Activated CD4-positive, alpha-beta T cell treated with anti-CD3 and anti-CD28 coated beads for 48 hours (primary cell): ENCODE data around the gene SYTL5.

Experiments
- DNase-seq: peaks from one replicate; pipeline ENCODE4 v3.0.0-alpha.2; 2020

The SYTL5 gene

DNA sequence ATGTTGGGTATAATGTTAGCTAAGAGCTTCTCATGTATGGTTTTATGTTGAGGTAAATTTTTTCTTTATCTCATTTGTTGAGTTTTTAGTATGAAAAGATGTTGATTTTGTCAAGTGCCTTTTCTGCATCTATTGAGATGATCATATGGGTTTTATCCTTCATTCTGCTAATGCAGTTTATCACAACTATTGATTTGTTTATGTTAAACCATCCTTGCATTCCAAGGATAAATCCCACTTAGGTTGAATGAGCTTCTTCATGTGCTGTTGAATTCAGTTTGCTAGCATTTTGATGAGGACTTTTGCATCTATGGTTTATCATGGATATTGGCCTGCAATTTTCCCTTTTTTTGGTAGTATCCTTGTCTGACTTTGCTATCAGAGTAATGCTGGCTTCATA is 93.3 kb downstream of the SYTL5 start:
- DNase-seq = no peak

DNA sequence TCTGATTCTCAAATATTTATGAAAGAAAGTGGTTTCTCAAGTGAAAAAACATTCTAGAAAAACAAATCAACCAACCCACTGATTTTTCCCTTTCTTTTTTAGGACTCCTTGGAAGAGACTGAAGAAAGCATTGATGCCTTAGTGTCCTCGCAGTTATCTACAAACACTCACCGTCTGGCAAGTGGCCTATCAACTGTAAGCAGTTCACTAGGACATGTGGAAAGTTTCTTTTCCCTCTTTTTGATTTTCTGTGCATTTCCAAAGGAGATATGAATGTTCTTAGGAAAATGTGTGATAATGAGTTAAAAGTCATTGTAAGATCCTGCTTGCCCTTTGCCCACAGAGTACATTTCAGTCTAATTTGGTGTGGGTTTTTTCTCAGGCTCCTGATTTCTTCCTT is 95.9 kb downstream of the SYTL5 start:
- DNase-seq = no peak

GRCh38 chrX:38102875-38103274 is 96.5 kb downstream of the SYTL5 start:
- DNase-seq = no peak

GRCh38 chrX:38103857-38104812 is 97.8 kb downstream of the SYTL5 start:
- DNase-seq = no peak

GRCh38 chrX:38105216-38105725 is 98.9 kb downstream of the SYTL5 start:
- no peak for DNase-seq

- no peak for DNase-seq
Observed at GRCh38 chrX:38106991-38107655, 100.8 kb downstream of the SYTL5 start.

- no peak for DNase-seq
Observed at GRCh38 chrX:38108364-38108763, 102.0 kb downstream of the SYTL5 start.

DNA sequence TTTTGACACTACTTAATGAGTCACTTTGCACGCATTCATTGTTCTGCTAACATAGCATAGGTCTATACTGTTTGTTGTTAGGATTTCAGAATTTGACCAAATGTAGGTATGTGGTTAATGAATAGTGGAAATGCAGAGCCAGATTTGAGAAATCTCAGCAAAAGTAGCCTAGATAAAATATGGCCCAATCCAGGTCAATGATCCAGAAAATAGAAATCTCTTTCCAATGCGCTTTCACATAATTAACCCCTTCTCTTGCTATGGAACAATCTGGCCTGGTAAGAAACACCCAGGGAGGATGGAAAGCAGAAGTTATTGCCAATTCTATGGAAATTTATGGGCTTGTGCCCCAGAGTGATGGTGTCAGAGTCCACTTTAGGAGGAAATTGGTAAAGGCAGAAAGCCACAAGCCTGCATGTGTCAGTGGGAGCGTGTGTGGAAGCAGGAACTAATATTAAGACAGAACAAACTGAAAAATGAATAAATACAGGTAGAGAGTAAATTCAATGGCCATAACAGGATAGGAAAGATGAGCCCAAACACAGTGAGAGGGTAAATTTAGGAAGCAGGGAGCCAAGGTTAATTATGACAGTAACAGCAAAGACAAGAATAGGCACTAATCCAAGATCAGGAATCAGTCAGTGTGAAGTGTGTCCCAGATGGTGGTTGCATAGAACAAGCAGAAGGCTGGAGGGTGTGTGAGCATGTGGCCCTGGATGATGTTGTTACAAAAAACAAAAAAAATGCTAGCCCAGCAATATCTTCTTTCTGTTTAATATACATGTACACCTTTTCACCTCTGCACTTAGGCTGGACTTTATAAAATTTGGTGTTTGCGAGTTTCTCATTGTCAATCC is 102.9 kb downstream of the SYTL5 start:
- DNase-seq = no peak

DNA sequence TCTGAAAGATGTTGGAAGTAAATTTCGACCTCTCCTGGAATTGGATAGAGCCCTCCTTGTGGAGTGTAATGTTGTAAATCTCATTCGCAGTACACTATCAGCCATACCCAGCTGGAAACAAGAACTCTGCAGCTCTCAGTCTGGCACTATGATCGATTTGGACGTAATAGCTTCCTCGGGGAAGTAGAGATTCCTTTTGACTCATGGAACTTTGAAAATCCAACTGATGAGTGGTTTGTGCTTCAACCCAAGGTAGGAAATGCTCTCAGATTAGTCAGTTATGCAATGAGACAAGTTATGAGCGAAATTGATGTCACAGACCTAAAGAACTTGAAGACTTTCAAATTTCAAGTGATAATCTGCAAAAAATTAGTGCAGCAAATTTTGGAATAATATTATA is 103.9 kb downstream of the SYTL5 start:
- no peak for DNase-seq

DNA sequence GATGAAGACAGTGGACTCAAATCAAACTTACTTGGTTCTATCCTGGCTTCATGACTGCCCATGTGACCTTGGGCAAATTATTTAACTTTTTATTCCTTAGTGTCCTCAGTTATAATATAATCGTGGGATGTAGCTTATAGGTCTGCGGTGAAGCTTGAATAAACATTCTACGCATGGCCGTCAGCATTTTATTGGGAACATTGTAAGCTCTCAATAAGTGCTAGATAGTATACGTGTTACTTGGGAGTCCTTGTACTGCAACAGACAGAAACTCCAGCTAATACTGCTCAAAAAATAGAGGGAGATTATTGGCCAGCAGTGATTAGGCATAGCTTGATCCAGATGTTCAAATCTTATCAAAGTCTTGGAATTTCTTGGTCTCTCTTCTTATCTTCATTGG is 104.8 kb downstream of the SYTL5 start:
- DNase-seq = no peak

DNA sequence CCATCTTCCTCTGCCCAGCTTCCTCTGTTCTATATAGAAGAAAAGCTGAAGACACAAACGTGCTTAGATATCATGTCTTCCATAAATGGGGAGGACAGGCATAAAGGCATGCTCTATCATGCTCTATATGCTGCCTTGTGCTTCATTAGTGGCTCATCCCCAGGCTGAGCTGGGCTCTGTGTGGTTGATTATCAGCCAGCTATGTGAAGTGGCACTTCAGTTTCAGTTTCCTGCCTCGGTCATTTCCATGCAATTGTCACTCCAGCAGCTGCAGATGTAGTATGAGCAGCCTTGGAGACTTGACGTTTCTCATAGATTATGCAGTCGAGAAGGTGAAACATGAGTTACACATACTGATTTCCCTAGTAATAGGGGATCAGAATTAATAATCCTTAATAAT is 106.2 kb downstream of the SYTL5 start:
- DNase-seq = no peak

DNA sequence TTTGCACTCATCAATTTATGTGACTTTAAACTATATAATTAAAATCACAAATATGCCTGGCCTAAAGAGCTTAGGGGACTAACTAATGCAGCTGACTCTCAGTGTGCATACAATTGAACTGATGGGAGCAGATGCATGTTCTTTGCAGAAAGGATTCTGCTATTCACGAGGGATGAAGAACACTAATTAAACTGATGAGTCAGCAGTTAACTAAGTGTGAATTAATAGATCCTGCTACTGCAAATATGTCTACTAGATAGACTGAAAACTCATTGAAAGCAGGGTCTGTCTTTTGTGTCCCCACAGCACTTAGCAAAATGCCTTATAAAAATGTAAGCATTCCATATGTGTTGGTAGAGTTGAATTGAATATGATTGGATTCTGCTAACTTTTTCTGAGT is 110.4 kb downstream of the SYTL5 start:
- no peak for DNase-seq

DNA sequence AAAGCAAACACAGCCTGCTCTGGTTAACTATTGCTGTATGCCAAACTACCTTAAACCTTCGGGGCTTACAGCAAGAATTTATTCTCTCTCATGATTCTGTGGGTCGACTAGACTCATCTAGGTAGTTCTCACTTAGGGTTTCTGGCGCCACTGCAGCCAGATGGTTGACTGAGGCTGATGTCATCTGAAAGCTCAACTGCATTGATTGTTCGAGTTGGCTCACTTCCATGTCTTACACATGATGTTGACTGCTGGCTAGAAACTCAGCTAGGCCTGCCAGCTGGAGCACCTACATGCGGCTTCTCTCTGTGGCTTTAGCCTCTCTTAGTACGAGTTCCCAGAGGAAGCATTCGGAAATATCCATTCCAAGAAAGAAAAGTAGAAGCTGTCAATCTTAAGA is 111.1 kb downstream of the SYTL5 start:
- no peak for DNase-seq

DNA sequence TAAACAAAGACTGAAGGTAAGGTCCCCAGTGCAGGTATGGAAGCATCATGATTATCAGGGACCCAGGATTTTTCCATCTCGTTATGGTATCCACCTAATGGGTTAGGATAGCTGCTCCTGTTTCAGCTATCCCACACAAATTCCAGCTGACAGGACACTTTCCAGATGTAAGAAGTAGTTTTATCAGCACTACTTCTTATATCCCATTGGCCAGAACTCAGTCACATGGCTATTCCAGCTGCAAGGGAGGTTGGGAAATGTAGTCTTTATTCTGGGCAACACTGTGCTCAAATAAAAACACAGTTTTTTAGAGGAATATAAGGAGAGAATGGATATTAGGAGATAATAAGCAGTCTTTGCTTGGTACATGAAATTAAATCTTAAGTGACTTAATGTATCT is 117.6 kb downstream of the SYTL5 start:
- DNase-seq = no peak

GRCh38 chrX:38126179-38126578 is 119.8 kb downstream of the SYTL5 start:
- DNase-seq = no peak

- DNase-seq = no peak
Observed at GRCh38 chrX:38127961-38128360, 121.6 kb downstream of the SYTL5 start.

GRCh38 chrX:38129366-38129765 is 123.0 kb downstream of the SYTL5 start:
- DNase-seq = no peak

DNA sequence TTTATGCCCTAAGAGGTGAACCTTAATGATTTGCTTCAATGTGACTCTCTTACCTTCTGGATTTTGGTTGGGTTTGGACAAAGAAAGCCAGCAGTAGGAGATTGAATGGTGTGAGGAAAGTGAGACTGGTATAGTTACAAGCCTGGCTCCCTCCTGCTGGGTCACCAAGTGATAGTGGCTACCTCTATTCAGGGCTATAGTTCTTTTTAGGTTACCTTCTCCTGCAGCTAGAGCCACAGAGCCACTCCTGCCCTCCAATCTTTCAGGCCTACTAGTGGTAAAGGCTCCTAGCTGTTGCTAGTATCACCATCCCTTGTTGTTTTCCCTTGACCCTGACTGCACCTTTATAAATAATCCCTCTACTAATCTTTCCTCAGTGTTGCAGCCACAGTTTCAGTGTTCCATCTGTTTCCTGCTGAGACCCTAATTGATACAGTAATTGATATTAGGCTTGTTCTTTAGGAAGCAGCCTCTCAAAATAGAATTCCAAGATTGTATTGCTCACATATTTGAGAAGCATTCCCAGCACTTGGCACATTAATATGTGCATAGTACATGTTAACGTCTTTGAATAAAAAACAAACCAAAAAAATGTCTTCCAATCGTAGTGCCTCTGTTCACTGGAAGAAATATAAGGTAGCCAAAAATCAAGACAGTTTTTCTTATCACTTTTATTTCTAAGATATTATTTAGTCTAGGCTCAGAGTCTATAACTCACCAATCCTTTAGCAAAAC is 132.0 kb downstream of the SYTL5 start:
- DNase-seq = no peak

DNA sequence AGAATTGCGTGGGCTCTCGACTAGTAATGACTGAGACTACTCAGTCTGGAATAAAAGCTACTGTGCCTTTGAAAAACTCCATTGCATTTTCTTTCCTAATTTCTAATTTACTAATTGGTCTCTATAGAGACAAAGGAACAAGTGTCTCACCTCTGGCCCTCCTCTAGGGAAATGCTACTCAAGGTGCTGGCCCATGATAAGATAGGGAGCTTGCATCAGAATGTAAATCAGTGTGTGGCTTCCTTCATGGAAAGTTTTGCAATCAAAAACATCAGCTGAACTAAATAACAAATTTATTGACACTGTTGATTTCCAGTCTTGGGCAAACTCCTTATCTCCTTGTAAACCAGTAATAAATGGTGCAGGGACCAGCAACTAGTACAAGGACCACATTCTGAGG is 132.5 kb downstream of the SYTL5 start:
- DNase-seq = no peak

- DNase-seq = no peak
Observed at GRCh38 chrX:38142610-38143009, 136.3 kb downstream of the SYTL5 start.

DNA sequence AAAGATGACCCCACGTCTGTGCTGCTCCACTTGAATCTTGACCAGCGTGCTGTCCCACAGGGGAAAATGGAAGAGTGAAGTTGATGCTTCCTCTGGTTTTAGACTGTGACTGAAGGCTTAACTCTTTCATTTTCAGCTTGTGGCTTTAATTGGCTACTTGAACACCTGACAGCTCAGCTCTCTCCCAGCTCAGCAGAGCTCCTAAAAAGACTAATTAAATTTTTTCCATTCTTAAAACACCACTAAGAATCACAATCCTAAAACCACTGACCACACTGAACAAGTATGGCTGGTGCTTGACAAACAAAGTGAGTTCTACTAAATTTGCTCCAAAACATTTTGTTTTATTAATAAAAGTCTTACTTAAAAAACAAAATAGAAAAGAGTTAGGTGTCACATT is 142.7 kb downstream of the SYTL5 start:
- DNase-seq = no peak

DNA sequence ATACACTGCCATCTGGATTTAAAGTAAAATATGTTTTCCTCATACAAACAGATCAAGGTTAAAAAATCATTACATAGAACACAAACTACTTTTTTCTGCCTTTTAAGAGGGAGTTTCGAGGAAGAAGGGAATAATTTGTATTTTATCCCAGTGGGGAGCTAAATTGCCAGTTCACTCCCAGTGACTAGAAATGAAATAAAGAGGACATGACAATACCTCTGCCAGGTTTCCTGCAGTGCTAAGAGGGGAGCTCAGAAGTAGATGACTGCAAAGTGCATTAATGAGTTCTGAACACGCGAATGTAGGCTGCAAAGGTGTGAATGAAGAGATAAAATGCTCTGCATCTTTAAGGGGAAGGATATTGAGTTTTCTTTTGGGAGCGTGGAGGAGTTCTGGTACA is 144.6 kb downstream of the SYTL5 start:
- DNase-seq = no peak

DNA sequence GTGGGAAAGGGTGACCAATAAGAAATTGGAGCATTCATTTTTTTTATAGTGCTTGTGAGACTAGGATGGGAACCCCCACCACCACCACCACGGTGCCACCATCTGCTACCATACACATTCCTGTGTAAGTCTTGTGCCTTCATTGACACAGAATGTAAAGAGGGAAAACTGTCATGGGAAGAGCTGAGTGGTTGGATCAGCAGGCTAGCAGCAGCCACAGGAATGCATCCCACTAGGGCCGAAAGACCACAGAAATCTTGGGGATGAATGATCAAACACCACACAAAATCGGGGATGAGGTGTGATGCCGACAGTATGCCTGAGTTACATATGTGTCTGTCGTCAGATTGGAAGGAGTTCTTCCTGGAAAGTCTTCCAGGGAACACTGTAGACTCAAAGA is 145.1 kb downstream of the SYTL5 start:
- no peak for DNase-seq
